HEK293 (cell line): ENCODE results near the gene GUCA1A.

ENCODE experiments used
- GFI1B ChIP-seq: fragments of 450-650 bp; formaldehyde crosslinking; IDR thresholded peaks from 2 replicates; pipeline ENCODE4 v1.5.1; 2016; ENCODE audit warnings: missing biosample characterization, missing genetic modification characterization
- GLIS2 ChIP-seq: fragments of 450-650 bp; formaldehyde crosslinking; IDR thresholded peaks from 2 replicates; pipeline ENCODE4 v1.5.1; 2016; ENCODE audit warnings: missing biosample characterization, missing genetic modification characterization
- KLF10 ChIP-seq: fragments of 450-650 bp; IDR thresholded peaks from 2 replicates; pipeline ENCODE4 v1.5.1; 2018; ENCODE audit warnings: missing biosample characterization, mild to moderate bottlenecking, missing genetic modification characterization
- SP3 ChIP-seq: fragments of 450-650 bp; formaldehyde crosslinking; IDR thresholded peaks from 2 replicates; pipeline ENCODE4 v1.5.1; 2016; ENCODE audit warnings: missing biosample characterization, missing genetic modification characterization
- YY1 ChIP-seq: fragments of 450-650 bp; formaldehyde crosslinking; IDR thresholded peaks from 2 replicates; pipeline ENCODE4 v1.5.1; 2018; ENCODE audit warnings: missing biosample characterization, missing genetic modification characterization
- ZFP3 ChIP-seq: fragments of 450-650 bp; formaldehyde crosslinking; IDR thresholded peaks from 2 replicates; pipeline ENCODE4 v1.5.1; 2016; ENCODE audit warnings: low read depth, missing biosample characterization, missing genetic modification characterization
- ZFP69B ChIP-seq: fragments of 450-650 bp; formaldehyde crosslinking; IDR thresholded peaks from 2 replicates; pipeline ENCODE4 v1.5.1; 2016; ENCODE audit warnings: missing biosample characterization, missing genetic modification characterization
- ZNF10 ChIP-seq: fragments of 450-650 bp; formaldehyde crosslinking; IDR thresholded peaks from 2 replicates; pipeline ENCODE4 v1.5.1; 2017; ENCODE audit warnings: missing biosample characterization, missing genetic modification characterization
- ZNF112 ChIP-seq: fragments of 450-650 bp; formaldehyde crosslinking; IDR thresholded peaks from 2 replicates; pipeline ENCODE4 v1.5.0; 2017; ENCODE audit warnings: missing biosample characterization, missing genetic modification characterization
- ZNF335 ChIP-seq: fragments of 450-650 bp; formaldehyde crosslinking; conservative IDR thresholded peaks from 2 replicates; pipeline ENCODE4 v1.5.1; 2016; ENCODE audit warnings: missing biosample characterization, missing genetic modification characterization
- ZNF341 ChIP-seq: fragments of 450-650 bp; formaldehyde crosslinking; IDR thresholded peaks from 2 replicates; pipeline ENCODE4; 2016; ENCODE audit warnings: low read depth, missing biosample characterization, missing genetic modification characterization
- ZNF416 ChIP-seq: fragments of 450-650 bp; formaldehyde crosslinking; IDR thresholded peaks from 2 replicates; pipeline ENCODE4 v1.5.1; 2016; ENCODE audit warnings: missing biosample characterization, missing genetic modification characterization
- ZNF433 ChIP-seq: fragments of 450-650 bp; formaldehyde crosslinking; IDR thresholded peaks from 2 replicates; pipeline ENCODE4 v1.5.1; 2016; ENCODE audit warnings: missing biosample characterization, missing genetic modification characterization, low read depth
- ZNF473 ChIP-seq: fragments of 450-650 bp; formaldehyde crosslinking; IDR thresholded peaks from 2 replicates; pipeline ENCODE4 v1.5.1; 2017; ENCODE audit warnings: missing biosample characterization, missing genetic modification characterization
- ZNF544 ChIP-seq: fragments of 450-650 bp; formaldehyde crosslinking; IDR thresholded peaks from 2 replicates; pipeline ENCODE4 v1.5.0; 2017; ENCODE audit warnings: missing biosample characterization, missing genetic modification characterization
- ZNF555 ChIP-seq: fragments of 450-650 bp; formaldehyde crosslinking; conservative IDR thresholded peaks from 2 replicates; pipeline ENCODE4 v1.5.1; 2017; ENCODE audit warnings: missing biosample characterization, mild to moderate bottlenecking, missing genetic modification characterization, inconsistent platforms
- ZNF610 ChIP-seq: fragments of 450-650 bp; formaldehyde crosslinking; IDR thresholded peaks from 2 replicates; pipeline ENCODE4 v1.5.1; 2016; ENCODE audit warnings: missing biosample characterization, missing genetic modification characterization, borderline replicate concordance
- ZNF623 ChIP-seq: fragments of 450-650 bp; formaldehyde crosslinking; IDR thresholded peaks from 2 replicates; pipeline ENCODE4 v1.5.1; 2016; ENCODE audit warnings: missing biosample characterization, missing genetic modification characterization
- ZNF707 ChIP-seq: fragments of 450-650 bp; formaldehyde crosslinking; IDR thresholded peaks from 2 replicates; pipeline ENCODE4 v1.5.1; 2016; ENCODE audit warnings: missing biosample characterization, missing genetic modification characterization
- ZSCAN30 ChIP-seq: fragments of 450-650 bp; IDR thresholded peaks from 2 replicates; pipeline ENCODE4 v1.5.1; 2018; ENCODE audit warnings: missing biosample characterization, mild to moderate bottlenecking, missing genetic modification characterization, moderate library complexity
- ZXDB ChIP-seq: fragments of 450-650 bp; formaldehyde crosslinking; IDR thresholded peaks from 2 replicates; pipeline ENCODE4 v1.5.1; 2016; ENCODE audit warnings: missing biosample characterization, missing genetic modification characterization
- TF ChIP-seq, protein P1 (sequence below): fragments of 450-650 bp; formaldehyde crosslinking; IDR thresholded peaks from 2 replicates; pipeline ENCODE4 v1.5.1; 2016; ENCODE audit warnings: missing biosample characterization, missing genetic modification characterization
- TF ChIP-seq, protein P2 (sequence below): fragments of 450-650 bp; formaldehyde crosslinking; IDR thresholded peaks from 2 replicates; pipeline ENCODE4; 2016; ENCODE audit warnings: missing biosample characterization, missing genetic modification characterization
- TF ChIP-seq, protein P3 (sequence below): fragments of 450-650 bp; formaldehyde crosslinking; IDR thresholded peaks from 2 replicates; pipeline ENCODE4 v1.5.1; 2017; ENCODE audit warnings: missing biosample characterization, missing genetic modification characterization
- TF ChIP-seq, protein P4 (sequence below): fragments of 450-650 bp; formaldehyde crosslinking; IDR thresholded peaks from 2 replicates; pipeline ENCODE4 v1.5.1; 2017; ENCODE audit warnings: missing biosample characterization, missing genetic modification characterization

Gene GUCA1A

DNA sequence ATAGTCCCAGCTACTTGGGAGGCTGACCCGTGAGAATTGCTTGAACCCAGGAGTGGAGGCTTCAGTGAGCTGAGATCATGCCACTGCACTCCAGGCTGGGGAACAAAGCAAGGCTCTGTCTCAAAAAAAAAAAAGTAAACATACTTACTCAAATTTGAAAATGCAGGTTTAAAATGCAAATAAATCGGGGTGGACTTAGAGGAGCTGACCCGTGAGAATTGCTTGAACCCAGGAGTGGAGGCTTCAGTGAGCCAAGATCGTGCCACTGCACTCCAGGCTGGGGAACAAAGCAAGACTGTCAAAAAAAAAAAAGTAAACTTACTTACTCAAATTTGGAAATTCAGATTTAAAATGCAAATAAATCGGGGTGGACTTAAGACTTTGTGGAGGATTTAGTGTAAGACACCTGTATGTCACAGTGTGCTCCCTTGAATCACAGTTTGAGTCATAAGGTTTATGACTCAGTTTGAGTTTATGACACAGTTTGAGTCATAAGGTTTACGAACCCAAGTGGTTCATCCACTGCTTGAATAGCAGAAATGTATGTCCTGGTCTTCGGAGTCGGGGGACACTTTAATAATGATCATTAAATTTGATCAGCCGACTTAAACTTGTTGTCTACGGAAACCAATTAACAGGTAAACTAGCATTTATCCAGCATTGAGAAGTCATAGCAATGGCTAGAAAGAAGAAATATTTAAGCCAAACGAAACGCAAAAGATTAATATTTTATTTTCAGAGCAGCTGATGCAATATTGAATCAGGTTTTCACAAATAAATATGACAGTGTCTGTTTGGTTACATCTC lies 51.3 kb downstream of the GUCA1A start (continued):
- no peak for TF ChIP-seq ZFP3 (tag by site-specific recombination)
- no peak for TF ChIP-seq ZNF433 (tag by site-specific recombination)
- TF ChIP-seq ZNF555 (tag by site-specific recombination) = no peak
- TF ChIP-seq ZNF112 = no peak
- no peak for TF ChIP-seq ZSCAN30 (tag by site-specific recombination)
- TF ChIP-seq SP3 (tag by site-specific recombination) = 0 out of 2 replicates have a peak, but pooled peaks have one; percentile 17
- TF ChIP-seq ZFP69B (tag by site-specific recombination) = 0 out of 2 replicates have a peak, but pooled peaks have one; percentile 21
- no peak for TF ChIP-seq ZNF707 (tag by site-specific recombination)
- no peak for TF ChIP-seq ZNF623 (tag by site-specific recombination)
- 0 out of 2 replicates have a peak, but pooled peaks have one; percentile 24 for TF ChIP-seq ZXDB (tag by site-specific recombination)
- TF ChIP-seq KLF10 (tag by site-specific recombination) = no peak
- no peak for TF ChIP-seq ZNF416 (tag by site-specific recombination)
- TF ChIP-seq, protein P1, sequence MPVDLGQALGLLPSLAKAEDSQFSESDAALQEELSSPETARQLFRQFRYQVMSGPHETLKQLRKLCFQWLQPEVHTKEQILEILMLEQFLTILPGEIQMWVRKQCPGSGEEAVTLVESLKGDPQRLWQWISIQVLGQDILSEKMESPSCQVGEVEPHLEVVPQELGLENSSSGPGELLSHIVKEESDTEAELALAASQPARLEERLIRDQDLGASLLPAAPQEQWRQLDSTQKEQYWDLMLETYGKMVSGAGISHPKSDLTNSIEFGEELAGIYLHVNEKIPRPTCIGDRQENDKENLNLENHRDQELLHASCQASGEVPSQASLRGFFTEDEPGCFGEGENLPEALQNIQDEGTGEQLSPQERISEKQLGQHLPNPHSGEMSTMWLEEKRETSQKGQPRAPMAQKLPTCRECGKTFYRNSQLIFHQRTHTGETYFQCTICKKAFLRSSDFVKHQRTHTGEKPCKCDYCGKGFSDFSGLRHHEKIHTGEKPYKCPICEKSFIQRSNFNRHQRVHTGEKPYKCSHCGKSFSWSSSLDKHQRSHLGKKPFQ = no peak
- no peak for TF ChIP-seq ZNF341 (tag by site-specific recombination)
- TF ChIP-seq, protein P2, sequence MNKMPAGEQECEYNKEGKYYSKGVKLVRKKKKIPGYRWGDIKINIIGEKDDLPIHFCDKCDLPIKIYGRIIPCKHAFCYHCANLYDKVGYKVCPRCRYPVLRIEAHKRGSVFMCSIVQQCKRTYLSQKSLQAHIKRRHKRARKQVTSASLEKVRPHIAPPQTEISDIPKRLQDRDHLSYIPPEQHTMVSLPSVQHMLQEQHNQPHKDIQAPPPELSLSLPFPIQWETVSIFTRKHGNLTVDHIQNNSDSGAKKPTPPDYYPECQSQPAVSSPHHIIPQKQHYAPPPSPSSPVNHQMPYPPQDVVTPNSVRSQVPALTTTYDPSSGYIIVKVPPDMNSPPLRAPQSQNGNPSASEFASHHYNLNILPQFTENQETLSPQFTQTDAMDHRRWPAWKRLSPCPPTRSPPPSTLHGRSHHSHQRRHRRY (tag by site-specific recombination) = no peak
- no peak for TF ChIP-seq ZNF610
- peak; percentile 72; the same call in 1 of the 2 replicates for TF ChIP-seq ZNF10 (tag by site-specific recombination)
- TF ChIP-seq ZNF335 (tag by site-specific recombination) = peak; percentile 68
- TF ChIP-seq ZNF544 (tag by site-specific recombination) = no peak
- TF ChIP-seq ZNF473 (tag by site-specific recombination) = no peak
- TF ChIP-seq GFI1B (tag by site-specific recombination) = peak; percentile 89
- TF ChIP-seq YY1 (tag by site-specific recombination) = no peak
- no peak for TF ChIP-seq GLIS2
- TF ChIP-seq, protein P3, sequence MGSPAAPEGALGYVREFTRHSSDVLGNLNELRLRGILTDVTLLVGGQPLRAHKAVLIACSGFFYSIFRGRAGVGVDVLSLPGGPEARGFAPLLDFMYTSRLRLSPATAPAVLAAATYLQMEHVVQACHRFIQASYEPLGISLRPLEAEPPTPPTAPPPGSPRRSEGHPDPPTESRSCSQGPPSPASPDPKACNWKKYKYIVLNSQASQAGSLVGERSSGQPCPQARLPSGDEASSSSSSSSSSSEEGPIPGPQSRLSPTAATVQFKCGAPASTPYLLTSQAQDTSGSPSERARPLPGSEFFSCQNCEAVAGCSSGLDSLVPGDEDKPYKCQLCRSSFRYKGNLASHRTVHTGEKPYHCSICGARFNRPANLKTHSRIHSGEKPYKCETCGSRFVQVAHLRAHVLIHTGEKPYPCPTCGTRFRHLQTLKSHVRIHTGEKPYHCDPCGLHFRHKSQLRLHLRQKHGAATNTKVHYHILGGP (tag by site-specific recombination) = no peak
- TF ChIP-seq, protein P4, sequence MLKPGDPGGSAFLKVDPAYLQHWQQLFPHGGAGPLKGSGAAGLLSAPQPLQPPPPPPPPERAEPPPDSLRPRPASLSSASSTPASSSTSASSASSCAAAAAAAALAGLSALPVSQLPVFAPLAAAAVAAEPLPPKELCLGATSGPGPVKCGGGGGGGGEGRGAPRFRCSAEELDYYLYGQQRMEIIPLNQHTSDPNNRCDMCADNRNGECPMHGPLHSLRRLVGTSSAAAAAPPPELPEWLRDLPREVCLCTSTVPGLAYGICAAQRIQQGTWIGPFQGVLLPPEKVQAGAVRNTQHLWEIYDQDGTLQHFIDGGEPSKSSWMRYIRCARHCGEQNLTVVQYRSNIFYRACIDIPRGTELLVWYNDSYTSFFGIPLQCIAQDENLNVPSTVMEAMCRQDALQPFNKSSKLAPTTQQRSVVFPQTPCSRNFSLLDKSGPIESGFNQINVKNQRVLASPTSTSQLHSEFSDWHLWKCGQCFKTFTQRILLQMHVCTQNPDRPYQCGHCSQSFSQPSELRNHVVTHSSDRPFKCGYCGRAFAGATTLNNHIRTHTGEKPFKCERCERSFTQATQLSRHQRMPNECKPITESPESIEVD (tag by site-specific recombination) = 0 out of 2 replicates have a peak, but pooled peaks have one; percentile 37
